Measurements from ENCODE around the gene AMPD2.

The AMPD2 gene

DNA sequence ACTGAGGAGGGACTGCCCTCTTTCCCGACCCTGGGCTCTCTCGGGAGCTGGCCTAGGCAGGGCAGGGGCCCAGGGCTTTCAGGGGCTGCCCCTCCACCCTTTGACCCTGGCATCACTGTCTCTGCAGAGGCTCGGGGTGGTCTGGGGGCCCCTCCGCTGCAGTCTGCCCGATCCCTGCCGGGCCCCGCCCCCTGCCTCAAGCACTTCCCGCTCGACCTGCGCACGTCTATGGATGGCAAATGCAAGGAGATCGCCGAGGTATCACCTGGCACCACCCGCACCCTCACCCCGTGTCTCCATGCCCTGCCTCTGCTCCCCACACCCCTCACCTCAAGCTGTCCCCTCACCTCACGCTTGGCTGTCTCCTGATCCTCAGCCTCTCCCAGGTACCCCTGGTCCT is 5.5 kb downstream of the AMPD2 start:
- H3K4me3 ChIP-seq (ENCODE audit: low read depth, low read length), result no peak overlapping the region
- DNase-seq (ENCODE audit: low read depth), result no peak
- TF ChIP-seq, protein P1, sequence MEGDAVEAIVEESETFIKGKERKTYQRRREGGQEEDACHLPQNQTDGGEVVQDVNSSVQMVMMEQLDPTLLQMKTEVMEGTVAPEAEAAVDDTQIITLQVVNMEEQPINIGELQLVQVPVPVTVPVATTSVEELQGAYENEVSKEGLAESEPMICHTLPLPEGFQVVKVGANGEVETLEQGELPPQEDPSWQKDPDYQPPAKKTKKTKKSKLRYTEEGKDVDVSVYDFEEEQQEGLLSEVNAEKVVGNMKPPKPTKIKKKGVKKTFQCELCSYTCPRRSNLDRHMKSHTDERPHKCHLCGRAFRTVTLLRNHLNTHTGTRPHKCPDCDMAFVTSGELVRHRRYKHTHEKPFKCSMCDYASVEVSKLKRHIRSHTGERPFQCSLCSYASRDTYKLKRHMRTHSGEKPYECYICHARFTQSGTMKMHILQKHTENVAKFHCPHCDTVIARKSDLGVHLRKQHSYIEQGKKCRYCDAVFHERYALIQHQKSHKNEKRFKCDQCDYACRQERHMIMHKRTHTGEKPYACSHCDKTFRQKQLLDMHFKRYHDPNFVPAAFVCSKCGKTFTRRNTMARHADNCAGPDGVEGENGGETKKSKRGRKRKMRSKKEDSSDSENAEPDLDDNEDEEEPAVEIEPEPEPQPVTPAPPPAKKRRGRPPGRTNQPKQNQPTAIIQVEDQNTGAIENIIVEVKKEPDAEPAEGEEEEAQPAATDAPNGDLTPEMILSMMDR (IDR thresholded peaks at IDR 0.05; ENCODE audit: insufficient read depth, low read depth, low read length, missing control alignments), result no peak

- no peak for DNase-seq (ENCODE audit: low read depth)
- TF ChIP-seq, protein P1 (IDR thresholded peaks at IDR 0.05; ENCODE audit: insufficient read depth, low read depth, low read length, missing control alignments), result no peak
- no peak overlapping the region for H3K4me3 ChIP-seq (ENCODE audit: low read depth, low read length)
These were observed 6.2 kb downstream of the AMPD2 start for GRCh38 chr1:109625601-109626560.

- no peak for DNase-seq (ENCODE audit: low read depth)
- TF ChIP-seq, protein P1 (IDR thresholded peaks at IDR 0.05; ENCODE audit: insufficient read depth, low read depth, low read length, missing control alignments), result no peak
- H3K4me3 ChIP-seq (ENCODE audit: low read depth, low read length), result no peak overlapping the region
These were observed 7.2 kb downstream of the AMPD2 start for GRCh38 chr1:109626682-109627408.

DNA sequence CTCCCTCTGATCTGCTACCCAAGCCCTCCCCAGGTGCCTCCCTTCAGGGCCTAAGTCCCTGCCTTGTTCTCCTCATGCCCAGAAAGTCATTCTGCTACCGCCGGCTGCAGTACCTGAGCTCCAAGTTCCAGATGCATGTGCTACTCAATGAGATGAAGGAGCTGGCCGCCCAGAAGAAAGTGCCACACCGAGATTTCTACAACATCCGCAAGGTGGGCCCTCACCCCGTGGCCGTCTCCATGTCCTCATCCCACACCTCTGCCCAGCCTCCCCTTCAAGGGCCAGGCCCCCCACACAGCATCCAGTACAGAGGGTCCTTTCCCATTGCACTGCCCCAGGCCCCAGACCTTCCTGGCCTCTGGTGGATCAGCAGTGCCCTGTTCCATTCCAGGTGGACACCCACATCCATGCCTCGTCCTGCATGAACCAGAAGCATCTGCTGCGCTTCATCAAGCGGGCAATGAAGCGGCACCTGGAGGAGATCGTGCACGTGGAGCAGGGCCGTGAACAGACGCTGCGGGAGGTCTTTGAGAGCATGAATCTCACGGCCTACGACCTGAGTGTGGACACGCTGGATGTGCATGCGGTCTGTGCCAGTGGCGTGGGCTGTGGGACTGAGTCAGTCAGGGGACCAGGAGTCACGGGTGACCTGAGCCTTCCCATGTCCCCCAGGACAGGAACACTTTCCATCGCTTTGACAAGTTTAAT is 8.2 kb downstream of the AMPD2 start:
- TF ChIP-seq, protein P1 (IDR thresholded peaks at IDR 0.05; ENCODE audit: insufficient read depth, low read depth, low read length, missing control alignments), result no peak
- no peak for DNase-seq (ENCODE audit: low read depth)
- H3K4me3 ChIP-seq (ENCODE audit: low read depth, low read length), result no peak overlapping the region

GRCh38 chr1:109628540-109629321 is 9.1 kb downstream of the AMPD2 start:
- no peak for DNase-seq (ENCODE audit: low read depth)
- TF ChIP-seq, protein P1 (IDR thresholded peaks at IDR 0.05; ENCODE audit: insufficient read depth, low read depth, low read length, missing control alignments), result no peak
- no peak overlapping the region for H3K4me3 ChIP-seq (ENCODE audit: low read depth, low read length)

All from GM12865 (cell line).